SK-N-SH (cell line): ENCODE results near the gene FCHO2.

Source experiments
- EP300 ChIP-seq, 2 experiments: IDR thresholded peaks; 2 replicates each; pipeline versions ENCODE4 v1.4.0 to v1.6.1; 2012; ENCODE audit warnings: borderline replicate concordance in 1 of 2, low read depth in 1 of 2, low read length in 1 of 2
- EZH2phosphoT487 ChIP-seq: fragments of 200-600 bp; sonication (generic); IDR thresholded peaks from 2 replicates; pipeline ENCODE4 v1.6.1; 2017; ENCODE audit warnings: low read depth, mixed run types, mild to moderate bottlenecking, antibody characterized with exemption, moderate library complexity, borderline replicate concordance
- FOXM1 ChIP-seq: IDR thresholded peaks from 2 replicates; pipeline ENCODE4 v1.4.0; 2012; ENCODE audit warnings: low read depth, mild to moderate bottlenecking
- GABPA ChIP-seq: IDR thresholded peaks from 2 replicates; pipeline ENCODE4 v1.4.0; 2012; ENCODE audit warnings: low read depth, mild to moderate bottlenecking
- JUND ChIP-seq: IDR thresholded peaks from 2 replicates; pipeline ENCODE4 v1.4.0; 2012
- NRF1 ChIP-seq: IDR thresholded peaks from 2 replicates; pipeline ENCODE4 v1.6.1; 2012; ENCODE audit warnings: low read depth, mild to moderate bottlenecking, low read length
- RAD21 ChIP-seq: IDR thresholded peaks from 2 replicates; pipeline ENCODE4 v1.6.1; 2012; ENCODE audit warnings: mild to moderate bottlenecking, low read length
- SMC3 ChIP-seq: IDR thresholded peaks from 2 replicates; pipeline ENCODE4 v1.6.1; 2012; ENCODE audit warnings: low read depth, low read length, improper control_type of control experiment
- YY1 ChIP-seq: IDR thresholded peaks from 2 replicates; pipeline ENCODE4 v1.4.0; 2012; ENCODE audit warnings: low read depth, mild to moderate bottlenecking
- TF ChIP-seq, protein P1 (sequence below): IDR thresholded peaks from 2 replicates; pipeline ENCODE4 v1.4.0; 2012; ENCODE audit warnings: low read depth
- TF ChIP-seq, protein P2 (sequence below): fragments of 200-600 bp; sonication (generic); IDR thresholded peaks from 2 replicates; pipeline ENCODE4 v1.6.1; 2017; ENCODE audit warnings: antibody characterized with exemption, mild to moderate bottlenecking, moderate library complexity
- TF ChIP-seq, protein P3 (sequence below): IDR thresholded peaks from 2 replicates; pipeline ENCODE4 v1.4.0; 2012; ENCODE audit warnings: low read depth, borderline replicate concordance
- TF ChIP-seq, protein P4 (sequence below): fragments of 150-350 bp; IDR thresholded peaks from 2 replicates; pipeline ENCODE4 v1.6.1; 2017; ENCODE audit warnings: antibody characterized with exemption, low read length, low read depth, borderline replicate concordance

DNA sequence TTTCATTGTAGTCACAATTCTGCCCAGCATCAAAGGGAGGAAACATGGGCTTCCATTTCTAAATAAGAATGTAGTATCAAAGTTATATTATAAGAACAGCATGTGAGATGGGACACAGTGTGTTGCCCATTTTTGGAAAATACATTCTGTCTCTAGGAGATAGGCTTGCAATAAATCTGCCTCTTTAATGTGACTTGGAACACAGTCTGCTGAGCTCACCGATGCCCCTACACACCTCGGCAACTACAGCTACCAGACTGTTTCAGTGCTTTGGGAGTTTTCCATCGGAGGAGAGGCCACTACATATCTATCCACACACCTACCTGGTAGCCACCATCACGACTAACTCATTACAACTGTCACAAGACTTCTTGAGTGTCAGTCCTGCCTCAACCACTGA is 18.9 kb upstream of the FCHO2 start:
- TF ChIP-seq, protein P1, sequence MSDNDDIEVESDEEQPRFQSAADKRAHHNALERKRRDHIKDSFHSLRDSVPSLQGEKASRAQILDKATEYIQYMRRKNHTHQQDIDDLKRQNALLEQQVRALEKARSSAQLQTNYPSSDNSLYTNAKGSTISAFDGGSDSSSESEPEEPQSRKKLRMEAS = no peak
- no peak for TF ChIP-seq SMC3
- TF ChIP-seq FOXM1 = no peak
- TF ChIP-seq JUND = no peak
- no peak for TF ChIP-seq YY1
- TF ChIP-seq, protein P2, sequence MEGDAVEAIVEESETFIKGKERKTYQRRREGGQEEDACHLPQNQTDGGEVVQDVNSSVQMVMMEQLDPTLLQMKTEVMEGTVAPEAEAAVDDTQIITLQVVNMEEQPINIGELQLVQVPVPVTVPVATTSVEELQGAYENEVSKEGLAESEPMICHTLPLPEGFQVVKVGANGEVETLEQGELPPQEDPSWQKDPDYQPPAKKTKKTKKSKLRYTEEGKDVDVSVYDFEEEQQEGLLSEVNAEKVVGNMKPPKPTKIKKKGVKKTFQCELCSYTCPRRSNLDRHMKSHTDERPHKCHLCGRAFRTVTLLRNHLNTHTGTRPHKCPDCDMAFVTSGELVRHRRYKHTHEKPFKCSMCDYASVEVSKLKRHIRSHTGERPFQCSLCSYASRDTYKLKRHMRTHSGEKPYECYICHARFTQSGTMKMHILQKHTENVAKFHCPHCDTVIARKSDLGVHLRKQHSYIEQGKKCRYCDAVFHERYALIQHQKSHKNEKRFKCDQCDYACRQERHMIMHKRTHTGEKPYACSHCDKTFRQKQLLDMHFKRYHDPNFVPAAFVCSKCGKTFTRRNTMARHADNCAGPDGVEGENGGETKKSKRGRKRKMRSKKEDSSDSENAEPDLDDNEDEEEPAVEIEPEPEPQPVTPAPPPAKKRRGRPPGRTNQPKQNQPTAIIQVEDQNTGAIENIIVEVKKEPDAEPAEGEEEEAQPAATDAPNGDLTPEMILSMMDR = no peak
- TF ChIP-seq EZH2phosphoT487 = no peak
- TF ChIP-seq, protein P3, sequence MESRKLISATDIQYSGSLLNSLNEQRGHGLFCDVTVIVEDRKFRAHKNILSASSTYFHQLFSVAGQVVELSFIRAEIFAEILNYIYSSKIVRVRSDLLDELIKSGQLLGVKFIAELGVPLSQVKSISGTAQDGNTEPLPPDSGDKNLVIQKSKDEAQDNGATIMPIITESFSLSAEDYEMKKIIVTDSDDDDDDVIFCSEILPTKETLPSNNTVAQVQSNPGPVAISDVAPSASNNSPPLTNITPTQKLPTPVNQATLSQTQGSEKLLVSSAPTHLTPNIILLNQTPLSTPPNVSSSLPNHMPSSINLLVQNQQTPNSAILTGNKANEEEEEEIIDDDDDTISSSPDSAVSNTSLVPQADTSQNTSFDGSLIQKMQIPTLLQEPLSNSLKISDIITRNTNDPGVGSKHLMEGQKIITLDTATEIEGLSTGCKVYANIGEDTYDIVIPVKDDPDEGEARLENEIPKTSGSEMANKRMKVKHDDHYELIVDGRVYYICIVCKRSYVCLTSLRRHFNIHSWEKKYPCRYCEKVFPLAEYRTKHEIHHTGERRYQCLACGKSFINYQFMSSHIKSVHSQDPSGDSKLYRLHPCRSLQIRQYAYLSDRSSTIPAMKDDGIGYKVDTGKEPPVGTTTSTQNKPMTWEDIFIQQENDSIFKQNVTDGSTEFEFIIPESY = no peak
- no peak for TF ChIP-seq NRF1
- no peak for TF ChIP-seq EP300 (IDR thresholded peaks at IDR 0.05; ENCODE audit: borderline replicate concordance in 1 of 2, low read depth in 1 of 2, low read length in 1 of 2)
- TF ChIP-seq, protein P4, sequence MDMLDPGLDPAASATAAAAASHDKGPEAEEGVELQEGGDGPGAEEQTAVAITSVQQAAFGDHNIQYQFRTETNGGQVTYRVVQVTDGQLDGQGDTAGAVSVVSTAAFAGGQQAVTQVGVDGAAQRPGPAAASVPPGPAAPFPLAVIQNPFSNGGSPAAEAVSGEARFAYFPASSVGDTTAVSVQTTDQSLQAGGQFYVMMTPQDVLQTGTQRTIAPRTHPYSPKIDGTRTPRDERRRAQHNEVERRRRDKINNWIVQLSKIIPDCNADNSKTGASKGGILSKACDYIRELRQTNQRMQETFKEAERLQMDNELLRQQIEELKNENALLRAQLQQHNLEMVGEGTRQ = no peak
- no peak for TF ChIP-seq GABPA
- TF ChIP-seq RAD21 = no peak
